HS-27A (cell line): ENCODE measurements around the gene MDM2.
A peak's percentile ranks its signal among the peaks of the same experiment; 100 is the strongest.

Experiments used
- DNase-seq: peaks from one replicate; pipeline ENCODE4 v3.0.0-alpha.2; 2012; ENCODE audit warnings: low read depth, missing footprints

The MDM2 gene

DNA sequence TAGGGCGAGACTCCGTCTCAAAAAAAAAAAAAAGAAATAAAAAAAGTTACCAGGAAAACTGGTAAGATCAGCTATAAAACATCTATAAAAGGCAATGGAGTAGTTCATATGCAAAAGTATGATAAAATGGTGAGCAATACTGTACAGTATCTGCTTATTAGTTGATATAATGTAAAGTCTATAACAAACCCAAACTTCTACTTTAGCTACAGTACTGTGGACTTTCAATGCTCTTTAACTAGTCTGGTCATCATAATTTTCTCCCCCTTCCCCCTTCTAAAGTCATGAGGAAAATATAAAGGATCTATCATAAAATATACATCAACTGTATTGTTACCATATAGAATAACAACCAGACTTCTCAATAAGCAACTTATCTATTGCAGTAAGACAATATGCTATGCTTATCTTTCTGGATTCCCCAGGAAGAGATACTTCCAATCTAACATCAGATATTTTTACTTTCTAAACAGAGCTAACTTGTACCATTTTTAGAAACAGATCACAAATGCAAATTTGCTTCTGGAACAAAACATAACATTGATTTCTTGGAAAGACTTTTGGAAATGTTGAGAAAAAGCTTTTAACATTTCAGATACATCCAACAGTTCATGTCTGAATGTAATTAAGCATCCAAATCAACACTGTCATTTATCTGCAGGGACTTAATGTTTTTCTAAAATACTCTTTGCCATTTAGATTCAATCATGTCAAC is 43.8 kb downstream of the MDM2 start:
- no peak for DNase-seq

- no peak for DNase-seq
These were observed 45.6 kb downstream of the MDM2 start for GRCh38 chr12:68853396-68854077.

DNA sequence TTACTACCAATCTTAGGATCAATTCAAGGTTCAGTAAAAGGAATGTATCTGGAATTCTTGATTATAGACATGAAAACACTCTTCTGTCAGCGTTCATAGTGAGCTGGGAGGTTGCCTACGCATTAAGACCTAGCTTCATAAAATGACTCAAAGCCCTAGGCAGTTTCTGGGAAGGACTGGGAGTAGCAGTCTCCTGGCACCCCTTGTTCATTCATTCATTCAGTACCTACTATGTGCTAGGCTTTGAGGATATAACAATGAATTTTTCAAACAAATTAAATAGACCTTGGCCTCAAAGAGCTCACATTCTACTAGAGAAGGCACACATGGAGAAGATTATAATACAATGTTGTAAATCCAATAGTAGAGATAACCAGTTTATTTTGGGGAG is 46.1 kb downstream of the MDM2 start:
- DNase-seq: no peak

DNA sequence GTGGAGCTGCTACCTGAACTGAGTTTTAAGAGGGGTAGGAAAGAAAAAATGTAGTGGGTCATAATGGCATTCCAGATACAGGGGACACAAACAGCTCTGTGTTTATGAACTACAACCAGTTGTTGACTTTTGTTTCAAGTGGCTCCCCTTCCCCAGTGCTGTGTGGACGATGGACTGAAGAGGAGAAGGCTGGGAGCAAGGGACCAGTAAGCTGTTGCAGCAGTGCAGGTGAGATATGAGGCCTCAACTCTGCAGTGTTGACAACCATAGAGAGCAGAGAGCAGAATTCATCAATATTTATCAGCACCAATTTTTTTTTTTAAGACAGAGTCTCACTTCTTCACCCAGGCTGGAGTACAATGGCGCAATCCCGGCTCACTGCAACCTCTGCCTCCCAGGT is 46.6 kb downstream of the MDM2 start:
- DNase-seq: no peak

GRCh38 chr12:68855111-68855510 is 47.1 kb downstream of the MDM2 start:
- no peak for DNase-seq

- DNase-seq: no peak
These were observed 47.8 kb downstream of the MDM2 start for GRCh38 chr12:68855771-68856170.

DNA sequence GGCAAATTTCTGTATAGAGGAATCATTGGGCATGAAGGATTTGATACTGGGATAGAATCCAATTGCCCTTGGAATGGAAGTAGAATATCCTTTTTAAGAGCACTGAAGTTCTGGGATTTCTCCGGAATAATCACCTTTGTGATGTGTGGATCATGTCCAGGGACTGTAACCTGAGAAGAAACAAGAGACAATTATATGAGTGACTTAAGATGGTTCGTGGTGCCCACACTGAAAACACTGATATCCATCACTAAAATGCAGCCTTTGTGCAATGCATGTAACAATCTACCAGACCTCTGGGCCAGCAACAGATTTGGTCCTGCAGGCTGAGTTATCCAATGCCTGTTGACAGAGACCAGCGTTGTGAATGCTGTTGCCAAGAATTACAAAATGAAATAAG is 48.5 kb downstream of the MDM2 start:
- DNase-seq: no peak

GRCh38 chr12:68861890-68862289 is 53.9 kb downstream of the MDM2 start:
- DNase-seq: no peak

DNA sequence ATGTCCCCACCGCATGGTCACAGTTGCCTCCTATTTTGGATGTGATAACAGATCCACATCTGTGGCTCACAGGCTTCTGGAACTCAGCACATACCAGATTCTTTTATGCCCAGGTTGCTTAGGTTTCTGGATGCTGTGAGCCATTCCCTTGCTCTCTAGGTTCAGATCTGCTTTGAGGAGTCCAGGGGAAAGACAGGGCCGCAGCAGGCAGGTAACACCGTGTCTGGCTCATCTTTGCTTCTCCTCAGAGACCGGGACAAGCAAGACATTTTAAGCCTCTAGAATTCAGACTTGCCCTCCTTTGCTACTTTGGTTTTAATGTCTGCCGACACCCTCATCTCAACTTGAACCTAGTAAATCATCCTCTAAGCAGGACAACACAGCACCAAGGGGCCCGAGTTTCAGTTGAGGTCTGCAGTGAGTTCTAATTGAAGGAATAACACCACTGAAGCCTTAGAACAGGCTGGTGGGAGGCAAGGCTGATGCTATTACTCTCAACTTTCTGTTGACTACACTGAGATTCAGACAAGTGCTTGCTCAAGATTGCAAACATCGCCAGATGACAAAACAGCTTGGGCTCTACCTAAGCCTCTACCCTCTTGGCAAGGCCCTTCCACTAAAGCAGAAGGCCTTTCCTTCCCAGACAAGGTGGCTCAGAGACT is 55.3 kb downstream of the MDM2 start:
- no peak for DNase-seq

DNA sequence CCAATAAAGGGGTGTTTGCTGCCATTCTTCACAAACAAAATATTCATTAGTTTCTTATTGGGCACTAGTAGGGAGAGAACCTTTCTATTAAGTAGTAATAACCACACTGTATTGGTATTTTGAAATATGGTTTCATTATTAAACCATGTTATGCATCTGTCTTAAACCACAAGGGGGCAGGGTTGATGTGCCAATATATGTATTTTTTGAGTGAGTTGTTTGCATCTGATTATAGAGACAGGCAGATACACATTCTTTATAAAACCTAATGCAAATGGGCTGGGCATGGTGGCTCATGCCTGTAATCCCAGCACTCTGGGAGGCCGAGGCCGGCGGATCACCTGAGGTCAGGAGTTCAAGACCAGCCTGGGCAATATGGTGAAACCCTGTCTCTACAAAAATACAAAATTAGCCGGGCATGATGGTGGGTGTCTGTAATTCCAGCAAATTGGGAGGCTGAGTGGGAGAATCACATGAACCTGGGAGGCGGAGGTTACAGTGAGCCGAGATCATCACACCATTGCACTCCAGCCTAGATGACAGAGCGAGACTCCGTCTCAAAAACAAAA is 56.0 kb downstream of the MDM2 start:
- DNase-seq: peak; percentile 15

- no peak for DNase-seq
These were observed 56.6 kb downstream of the MDM2 start for GRCh38 chr12:68864604-68865003.

- DNase-seq: no peak
These were observed 57.6 kb downstream of the MDM2 start for GRCh38 chr12:68865399-68866164.

GRCh38 chr12:68866950-68867349 is 59.0 kb downstream of the MDM2 start:
- no peak for DNase-seq

GRCh38 chr12:68867606-68868005 is 59.6 kb downstream of the MDM2 start:
- no peak for DNase-seq

- no peak for DNase-seq
These were observed 60.2 kb downstream of the MDM2 start for GRCh38 chr12:68868043-68868790.

DNA sequence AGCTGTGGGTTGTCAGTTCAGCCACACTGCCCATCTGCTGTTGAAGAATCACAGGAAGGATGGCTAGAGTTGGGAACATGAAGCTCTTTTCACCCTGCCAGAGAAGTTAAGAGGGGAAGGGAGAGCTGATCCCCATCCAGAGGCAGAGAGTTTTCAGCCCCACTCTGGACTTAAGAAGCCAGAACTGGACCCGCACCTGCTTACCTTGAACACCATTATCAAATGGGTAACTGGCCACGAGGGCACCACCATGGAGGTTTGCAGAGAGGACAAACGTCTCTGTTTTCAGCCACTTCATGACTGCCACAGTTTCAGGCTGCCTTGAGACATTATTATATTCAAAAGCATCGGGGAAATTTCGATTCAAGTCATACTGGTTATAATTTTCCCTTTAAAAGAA is 62.0 kb downstream of the MDM2 start:
- no peak for DNase-seq

- no peak for DNase-seq
These were observed 62.5 kb downstream of the MDM2 start for GRCh38 chr12:68870443-68870842.

- no peak for DNase-seq
These were observed 63.4 kb downstream of the MDM2 start for GRCh38 chr12:68871396-68871795.

GRCh38 chr12:68871921-68872320 is 63.9 kb downstream of the MDM2 start:
- DNase-seq: no peak

DNA sequence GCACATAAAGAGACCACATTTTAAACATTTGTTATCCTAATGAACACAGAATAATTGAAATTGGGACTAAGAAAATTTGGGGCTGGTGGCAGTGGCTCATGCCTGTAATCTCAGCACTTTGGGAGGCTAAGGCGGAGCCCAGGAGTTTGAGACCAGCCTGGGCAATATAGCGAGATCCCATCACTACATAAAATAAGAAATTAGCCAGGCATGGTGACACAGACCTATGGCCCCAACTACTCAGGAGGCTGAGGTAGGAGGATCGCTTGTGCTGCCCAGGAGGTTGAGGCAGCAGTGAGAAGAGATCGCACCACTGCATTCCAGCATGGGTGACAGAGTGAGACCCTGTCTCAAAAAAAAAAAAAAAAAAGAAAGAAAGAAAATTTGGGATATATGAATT is 65.3 kb downstream of the MDM2 start:
- no peak for DNase-seq

DNA sequence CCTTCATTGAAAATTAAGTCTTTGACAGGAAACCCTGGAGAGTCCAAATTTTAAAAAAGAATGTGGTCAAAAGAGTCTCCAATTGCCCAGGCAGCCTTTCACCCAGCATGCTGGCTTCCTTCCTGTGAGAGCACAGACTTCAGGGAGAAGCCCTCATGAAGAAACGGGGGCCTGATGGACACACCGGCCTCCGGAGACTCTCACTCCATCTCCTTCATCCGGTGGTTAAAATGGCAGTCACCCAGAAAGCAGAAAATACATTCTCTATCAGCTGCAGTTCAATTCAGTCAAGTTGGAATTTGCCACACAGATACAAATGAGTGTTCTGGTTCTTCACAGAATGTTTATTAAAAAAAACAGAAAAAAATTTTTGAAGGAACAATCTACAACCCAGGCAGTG is 68.5 kb downstream of the MDM2 start:
- DNase-seq: no peak

DNA sequence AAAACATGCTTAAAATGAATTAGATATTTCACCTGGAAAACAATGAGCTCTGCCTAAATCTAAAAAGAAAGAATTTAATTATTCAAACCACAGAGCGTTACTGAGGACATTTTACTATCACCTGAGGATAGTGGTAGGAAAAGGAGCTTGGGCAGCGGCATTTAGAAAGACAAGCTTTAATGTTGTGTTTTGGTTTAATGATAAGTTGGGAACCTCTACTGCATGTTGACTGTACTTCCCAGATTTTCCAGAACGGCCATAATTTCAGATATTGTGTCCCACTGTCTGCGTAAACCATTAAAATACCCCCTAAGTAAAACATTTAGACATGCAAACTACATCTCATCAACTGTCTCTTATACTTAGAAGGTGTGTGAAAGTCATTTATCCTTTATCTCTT is 69.6 kb downstream of the MDM2 start:
- DNase-seq: no peak
